ENCODE results near the gene FANCF. TPM values are rescaled to one million over a fixed set of nuclear protein-coding genes. Genes with fewer than 3 reads are reported as not detected.

FANCF gene
- total RNA-seq, 1 donor from 2014 or later, result 21.9 TPM

- Histone ChIP-seq H3K36me3 (no peaks in the 10 kb centered on the region), H3F3A (ENCODE audit: low read depth) (no peaks in the 10 kb centered on the region), H3K9me3 (ENCODE audit: low read depth) (no peaks in the 10 kb centered on the region), H3K27me3 (no peaks in the 10 kb centered on the region), H3K27ac (no peak overlapping the region), H4K20me1 (ENCODE audit: low read depth) (no peaks in the 10 kb centered on the region), H3K79me2 (ENCODE audit: low read depth) (no peaks in the 10 kb centered on the region), H2AFZ (replicated peaks) (no peak overlapping the region), H3K9ac (no peak overlapping the region), H3K4me1 (no peaks in the 10 kb centered on the region), H3K4me2 (no peak overlapping the region), H3K4me3 (no peak overlapping the region)
- H3K9me3 Mint-ChIP-seq, result no peaks in the 10 kb centered on the region
- no peak overlapping the region for H3K4me3 Mint-ChIP-seq
- no peak for DNase-seq (ENCODE audit: low spot score)
- TF ChIP-seq EZH2phosphoT487 (IDR thresholded peaks at IDR 0.05) (no peak), CTCF (IDR thresholded peaks at IDR 0.05) (no peak), EZH2 (IDR thresholded peaks at IDR 0.05) (no peak)
- H3K4me1 Mint-ChIP-seq, result no peaks in the 10 kb centered on the region
- H3K36me3 Mint-ChIP-seq, result no peaks in the 10 kb centered on the region
- H3K27me3 Mint-ChIP-seq (ENCODE audit: insufficient read depth, low read depth), result no peaks in the 10 kb centered on the region
- H3K27ac Mint-ChIP-seq, result no peak overlapping the region
These were observed 40.6 kb downstream of the FANCF start for GRCh38 chr11:22584976-22585375.

- H3K36me3 Mint-ChIP-seq, result no peaks in the 10 kb centered on the region
- no peak overlapping the region for H3K4me3 Mint-ChIP-seq
- Histone ChIP-seq H3K27ac (no peak overlapping the region), H3K4me3 (no peak overlapping the region), H3K4me1 (no peaks in the 10 kb centered on the region), H2AFZ (replicated peaks) (no peak overlapping the region), H3K4me2 (no peak overlapping the region), H3K9ac (no peak overlapping the region), H3K9me3 (ENCODE audit: low read depth) (no peaks in the 10 kb centered on the region), H3K79me2 (ENCODE audit: low read depth) (no peaks in the 10 kb centered on the region), H3K36me3 (no peaks in the 10 kb centered on the region), H3F3A (ENCODE audit: low read depth) (no peaks in the 10 kb centered on the region), H3K27me3 (no peaks in the 10 kb centered on the region), H4K20me1 (ENCODE audit: low read depth) (no peaks in the 10 kb centered on the region)
- H3K27ac Mint-ChIP-seq, result no peak overlapping the region
- H3K4me1 Mint-ChIP-seq, result no peaks in the 10 kb centered on the region
- no peaks in the 10 kb centered on the region for H3K27me3 Mint-ChIP-seq (ENCODE audit: insufficient read depth, low read depth)
- TF ChIP-seq EZH2phosphoT487 (IDR thresholded peaks at IDR 0.05) (no peak), EZH2 (IDR thresholded peaks at IDR 0.05) (no peak), CTCF (IDR thresholded peaks at IDR 0.05) (no peak)
- no peaks in the 10 kb centered on the region for H3K9me3 Mint-ChIP-seq
- DNase-seq (ENCODE audit: low spot score), result no peak
These were observed 41.6 kb downstream of the FANCF start for GRCh38 chr11:22583963-22584492.

- Histone ChIP-seq H3K27ac (no peak overlapping the region), H3K4me2 (no peak overlapping the region), H4K20me1 (ENCODE audit: low read depth) (no peaks in the 10 kb centered on the region), H3K79me2 (ENCODE audit: low read depth) (no peaks in the 10 kb centered on the region), H3K9ac (no peak overlapping the region), H2AFZ (replicated peaks) (no peak overlapping the region), H3K9me3 (ENCODE audit: low read depth) (no peaks in the 10 kb centered on the region), H3K4me3 (no peak overlapping the region), H3K27me3 (no peaks in the 10 kb centered on the region), H3K36me3 (no peaks in the 10 kb centered on the region), H3K4me1 (no peaks in the 10 kb centered on the region), H3F3A (ENCODE audit: low read depth) (no peaks in the 10 kb centered on the region)
- Mint-ChIP-seq H3K4me3 (no peak overlapping the region), H3K27ac (no peak overlapping the region), H3K9me3 (no peaks in the 10 kb centered on the region), H3K36me3 (no peaks in the 10 kb centered on the region), H3K4me1 (no peaks in the 10 kb centered on the region), H3K27me3 (ENCODE audit: insufficient read depth, low read depth) (no peaks in the 10 kb centered on the region)
- no peak for TF ChIP-seq CTCF (IDR thresholded peaks at IDR 0.05)
- no peak for TF ChIP-seq EZH2phosphoT487 (IDR thresholded peaks at IDR 0.05)
- TF ChIP-seq EZH2 (IDR thresholded peaks at IDR 0.05), result no peak
- no peak for DNase-seq (ENCODE audit: low spot score)
These were observed 43.5 kb downstream of the FANCF start for GRCh38 chr11:22582151-22582410.

All from neural progenitor cell (in vitro differentiated cells).